Coronary artery (tissue), 2 donors: ENCODE results near the gene TMED5.
"Not testable (repeated sequence)": the region's sequence is repeated elsewhere in the genome, so short reads cannot be mapped to it uniquely, and the experiment has no call there.

Source experiments
- DNase-seq: peaks from one replicate; pipeline ENCODE4 v3.0.0-alpha.2; 2017; ENCODE audit warnings: low spot score
- H3K27ac ChIP-seq, 2 donors: fragments of 200-600 bp; sonication (generic); one replicate each; pipeline ENCODE4 v1.5.1; 2016 to 2019
- H3K4me3 ChIP-seq: fragments of 200-600 bp; sonication (generic); 2 replicates; pipeline ENCODE4 v1.5.1; 2016; ENCODE audit warnings: mild to moderate bottlenecking, moderate library complexity
- CTCF ChIP-seq: fragments of 200-600 bp; sonication (generic); IDR thresholded peaks from one replicate; pipeline ENCODE4 v1.5.1; 2019; ENCODE audit warnings: antibody characterized with exemption

Gene TMED5

GRCh38 chr1:93171549-93172034, 8.6 kb downstream of the TMED5 start:
- TF ChIP-seq CTCF, result no peak
- no peak overlapping the region for H3K4me3 ChIP-seq
- DNase-seq, result no peak
- H3K27ac ChIP-seq, result no peak overlapping the region

GRCh38 chr1:93170141-93170678, 10.0 kb downstream of the TMED5 start:
- H3K27ac ChIP-seq, H3K4me3 ChIP-seq, DNase-seq: not testable (repeated sequence)

GRCh38 chr1:93167006-93167405, 13.2 kb downstream of the TMED5 start:
- no peak for TF ChIP-seq CTCF
- Histone ChIP-seq H3K27ac (no peak overlapping the region), H3K4me3 (no peak overlapping the region)
- no peak for DNase-seq

- DNase-seq, H3K27ac ChIP-seq, H3K4me3 ChIP-seq: not testable (repeated sequence)
Measured at GRCh38 chr1:93165895-93166294, 14.3 kb downstream of the TMED5 start.

- TF ChIP-seq CTCF, result no peak
- DNase-seq, result no peak
- H3K27ac ChIP-seq, result no peak overlapping the region
- H3K4me3 ChIP-seq, result no peak overlapping the region
Measured at GRCh38 chr1:93164816-93165215, 15.4 kb downstream of the TMED5 start.

GRCh38 chr1:93163314-93163713, 16.9 kb downstream of the TMED5 start:
- not testable (repeated sequence) for H3K4me3 ChIP-seq, H3K27ac ChIP-seq, DNase-seq

GRCh38 chr1:93159337-93159736, 20.9 kb downstream of the TMED5 start:
- no peak for TF ChIP-seq CTCF
- DNase-seq, result no peak
- no peak overlapping the region for H3K4me3 ChIP-seq
- H3K27ac ChIP-seq, result no peak overlapping the region

- no peak for TF ChIP-seq CTCF
- Histone ChIP-seq H3K27ac (no peak overlapping the region), H3K4me3 (no peak overlapping the region)
- no peak for DNase-seq
Measured at GRCh38 chr1:93155335-93155734, 24.9 kb downstream of the TMED5 start.

- H3K27ac ChIP-seq, result no peak overlapping the region
- H3K4me3 ChIP-seq, result no peak overlapping the region
- DNase-seq, result no peak
- TF ChIP-seq CTCF, result no peak
Measured at GRCh38 chr1:93154898-93155297, 25.3 kb downstream of the TMED5 start.
